PC-3 (cell line): ENCODE data around the gene MITF. TPM values are rescaled to one million over a fixed set of nuclear protein-coding genes. Genes with fewer than 3 reads are reported as not detected.
A peak's percentile ranks its signal among the peaks of the same experiment; 100 is the strongest.

Source experiments
- ATAC-seq: fragments of 200-7000 bp; cut with Tn5 transposase; 2 replicates; pipeline ENCODE4 v1.9.1; 2020; ENCODE audit warnings: mild to moderate bottlenecking, moderate library complexity
- BruUV-seq: library from RNA; stranded (reverse); fragments of 400-500 nt; replicated peaks from 2 replicates; lab custom pipeline; 2021; lab: Mats Ljungman, UMichigan
- CTCF ChIA-PET: fragments of 300-600 bp; sonication (Branson Sonifier 250); formaldehyde crosslinking; loops from one replicate; lab custom pipeline; 2022; ENCODE audit warnings: antibody characterized with exemption; lab: Charles Lee
- POLR2A ChIA-PET: fragments of 300-600 bp; sonication (Branson Sonifier 250); formaldehyde crosslinking; loops from one replicate; lab custom pipeline; 2022; ENCODE audit warnings: antibody characterized with exemption; ENCODE audit not compliant: unreplicated experiment; lab: Charles Lee
- DNase-seq: peaks from one replicate; pipeline ENCODE4 v3.0.0-alpha.2; 2015
- H2AFZ ChIP-seq: fragments of 300-600 bp; sonication (generic); 2 replicates; pipeline ENCODE4 v1.6.0; 2016; ENCODE audit warnings: antibody characterized with exemption, low read length
- H3F3A ChIP-seq: fragments of 300-600 bp; sonication (generic); one replicate; pipeline ENCODE4 v1.6.0; 2017; ENCODE audit warnings: antibody characterized with exemption, low read length, control low read depth, mild to moderate bottlenecking; ENCODE audit not compliant: unreplicated experiment
- H3K27ac ChIP-seq: fragments of 300-600 bp; sonication (generic); 2 replicates; pipeline ENCODE4 v1.5.1; 2016; ENCODE audit warnings: mild to moderate bottlenecking, low read length
- H3K27me3 ChIP-seq: fragments of 300-600 bp; sonication (generic); 2 replicates; pipeline ENCODE4 v1.6.1; 2016; ENCODE audit warnings: low read length, mixed read lengths
- H3K36me3 ChIP-seq: fragments of 300-600 bp; sonication (generic); 2 replicates; pipeline ENCODE4 v1.6.1; 2016; ENCODE audit warnings: low read depth, mixed run types, low read length, mixed read lengths
- H3K4me1 ChIP-seq: fragments of 300-600 bp; sonication (generic); 2 replicates; pipeline ENCODE4 v1.5.1; 2016; ENCODE audit warnings: low read length; ENCODE audit not compliant: insufficient read depth
- H3K4me2 ChIP-seq: fragments of 300-600 bp; sonication (generic); 2 replicates; pipeline ENCODE4 v1.6.0; 2016; ENCODE audit warnings: low read length
- H3K4me3 ChIP-seq: fragments of 300-600 bp; sonication (generic); 2 replicates; pipeline ENCODE4 v1.5.1; 2016; ENCODE audit warnings: mild to moderate bottlenecking, low read length, mixed read lengths
- H3K79me2 ChIP-seq: fragments of 300-600 bp; sonication (generic); 2 replicates; pipeline ENCODE4 v1.6.1; 2017; ENCODE audit warnings: low read length, mixed read lengths
- H3K9ac ChIP-seq: fragments of 300-600 bp; sonication (generic); 2 replicates; pipeline ENCODE4 v1.6.0; 2016; ENCODE audit warnings: mild to moderate bottlenecking, low read length
- H3K9me2 ChIP-seq: fragments of 300-600 bp; sonication (generic); replicated peaks from 2 replicates; pipeline ENCODE4 v1.6.1; 2016; ENCODE audit warnings: mixed run types, low read length, mixed read lengths
- H3K9me3 ChIP-seq: fragments of 300-600 bp; sonication (generic); 2 replicates; pipeline ENCODE4 v1.6.1; 2016; ENCODE audit warnings: low read length, mixed read lengths
- H4K20me1 ChIP-seq: fragments of 300-600 bp; sonication (generic); 2 replicates; pipeline ENCODE4 v1.6.1; 2016; ENCODE audit warnings: low read length, mixed read lengths
- CTCF ChIP-seq: fragments of 300-600 bp; sonication (generic); conservative IDR thresholded peaks from 2 replicates; pipeline ENCODE4 v1.5.1; 2017; ENCODE audit warnings: antibody characterized with exemption, low read depth, mild to moderate bottlenecking, low read length
- EZH2 ChIP-seq: fragments of 300-600 bp; sonication (generic); IDR thresholded peaks from one replicate; pipeline ENCODE4 v1.6.1; 2017; ENCODE audit warnings: antibody characterized with exemption, mild to moderate bottlenecking, low read length; ENCODE audit not compliant: unreplicated experiment
- EZH2phosphoT487 ChIP-seq: fragments of 300-600 bp; sonication (generic); IDR thresholded peaks from 2 replicates; pipeline ENCODE4 v1.6.1; 2018; ENCODE audit warnings: mild to moderate bottlenecking, antibody characterized with exemption, low read length, borderline replicate concordance
- intact Hi-C: fragments of 100-400 bp; cut with micrococcal nuclease; formaldehyde crosslinking; loops from 2 replicates; pipeline ENCODE4 v1.9.0; 2023
- total RNA-seq: library from RNA; depleted of rRNA; stranded (reverse); fragments of >200 nt; gene quantifications from 2 replicates; pipeline ENCODE4 v1.2.3, GENCODE V29; 2014

The MITF gene
- total RNA-seq, 1 experiment from 2014 or later = 7.6 TPM

DNA sequence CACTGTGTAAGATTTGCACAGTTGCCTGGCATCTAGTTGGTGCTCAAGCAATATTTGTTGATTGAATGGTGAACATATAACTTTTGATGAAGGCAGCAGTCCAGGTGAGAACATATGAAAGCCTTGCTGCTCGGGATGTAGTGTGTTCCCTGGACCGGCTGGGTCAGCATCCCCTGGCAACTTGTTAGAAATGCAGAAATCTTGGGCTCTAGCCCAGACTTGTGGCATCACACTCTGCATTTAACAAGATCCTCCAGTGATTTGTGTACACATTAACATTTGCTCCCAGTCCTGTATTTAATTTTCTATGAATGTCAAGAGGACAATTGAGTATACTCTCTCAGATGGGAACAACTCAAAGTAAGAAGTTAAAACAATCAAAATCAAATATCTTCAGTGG, 191.3 kb downstream of the MITF start:
- POLR2A ChIA-PET = no interaction called here
- H3K4me1 ChIP-seq = no peaks in the 10 kb centered on the region
- H4K20me1 ChIP-seq = no peaks in the 10 kb centered on the region
- no peaks in the 10 kb centered on the region for H3K36me3 ChIP-seq
- TF ChIP-seq CTCF (no peak), EZH2phosphoT487 (no peak)
- H3K9ac ChIP-seq = no peak overlapping the region
- no peak overlapping the region for H3K27ac ChIP-seq
- no peak overlapping the region for H3K4me2 ChIP-seq
- no peak overlapping the region for H2AFZ ChIP-seq
- ATAC-seq (peak; percentile 64), DNase-seq (no peak)
- H3K9me2 ChIP-seq = no peaks in the 10 kb centered on the region
- H3F3A ChIP-seq = no peaks in the 10 kb centered on the region
- H3K4me3 ChIP-seq = no peak overlapping the region
- CTCF ChIA-PET = no interaction called here
- H3K27me3 ChIP-seq = no peaks in the 10 kb centered on the region
- intact Hi-C loops = no loop called here
- no peaks in the 10 kb centered on the region for H3K9me3 ChIP-seq
- BruUV-seq = no TSS peak
- H3K79me2 ChIP-seq = no peaks in the 10 kb centered on the region

DNA sequence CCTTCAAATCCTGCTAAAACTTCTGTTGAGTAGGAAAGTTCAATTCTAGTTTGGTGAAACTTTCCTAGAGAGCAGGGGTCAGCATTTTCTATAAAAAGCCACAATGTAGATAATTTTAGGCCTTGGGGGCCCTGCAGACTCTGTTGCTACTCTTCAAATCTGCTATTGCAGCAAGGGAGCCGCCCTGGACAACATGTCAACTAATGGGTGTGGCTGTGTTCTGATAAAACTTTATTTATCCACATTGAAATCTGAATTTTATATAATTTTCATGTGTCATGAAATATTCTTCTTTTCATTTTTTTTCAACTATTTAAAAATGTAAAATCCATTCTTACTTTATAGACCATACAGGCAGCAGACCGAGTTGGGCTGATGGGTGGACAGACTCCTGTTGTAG, 192.8 kb downstream of the MITF start:
- POLR2A ChIA-PET = no interaction called here
- no peak for ATAC-seq
- Histone ChIP-seq H3K27me3 (no peaks in the 10 kb centered on the region), H3K4me2 (no peak overlapping the region), H3F3A (no peaks in the 10 kb centered on the region), H3K9me2 (no peaks in the 10 kb centered on the region), H3K36me3 (no peaks in the 10 kb centered on the region), H4K20me1 (no peaks in the 10 kb centered on the region), H3K4me3 (no peak overlapping the region), H2AFZ (no peak overlapping the region), H3K9me3 (no peaks in the 10 kb centered on the region), H3K27ac (no peak overlapping the region), H3K4me1 (no peaks in the 10 kb centered on the region), H3K79me2 (no peaks in the 10 kb centered on the region), H3K9ac (no peak overlapping the region)
- CTCF ChIA-PET = no interaction called here
- no peak for DNase-seq
- no TSS peak for BruUV-seq
- intact Hi-C loops = no loop called here
- no peak for TF ChIP-seq EZH2
- no peak for TF ChIP-seq EZH2phosphoT487
- no peak for TF ChIP-seq CTCF

- POLR2A ChIA-PET = no interaction called here
- Histone ChIP-seq H3K9me2 (no peaks in the 10 kb centered on the region), H3K27me3 (no peaks in the 10 kb centered on the region), H3K4me2 (no peak overlapping the region), H2AFZ (no peak overlapping the region), H3K9me3 (no peaks in the 10 kb centered on the region), H4K20me1 (no peaks in the 10 kb centered on the region), H3K4me1 (no peaks in the 10 kb centered on the region), H3K27ac (no peak overlapping the region), H3F3A (no peaks in the 10 kb centered on the region), H3K4me3 (no peak overlapping the region), H3K36me3 (no peaks in the 10 kb centered on the region), H3K79me2 (no peaks in the 10 kb centered on the region), H3K9ac (no peak overlapping the region)
- TF ChIP-seq CTCF (no peak), EZH2phosphoT487 (no peak), EZH2 (no peak)
- CTCF ChIA-PET = no interaction called here
- intact Hi-C loops = no loop called here
- BruUV-seq = no TSS peak
- ATAC-seq (no peak), DNase-seq (no peak)
These were observed 193.2 kb downstream of the MITF start for GRCh38 chr3:69932501-69932900.
